PC-9 (cell line): Measurements from ENCODE around the gene NOX3. TPM values are rescaled to one million over a fixed set of nuclear protein-coding genes. Genes with fewer than 3 reads are reported as not detected.

Source experiments
- BruUV-seq: library from RNA; stranded (reverse); fragments of 400-500 nt; replicated peaks from 2 replicates; lab custom pipeline; 2021; lab: Mats Ljungman, UMichigan
- CTCF ChIA-PET: fragments of 300-600 bp; sonication (Branson Sonifier 250); formaldehyde crosslinking; loops from one replicate; lab custom pipeline; 2022; ENCODE audit warnings: antibody characterized with exemption; lab: Charles Lee
- POLR2A ChIA-PET: fragments of 300-600 bp; sonication (Branson Sonifier 250); formaldehyde crosslinking; loops from one replicate; lab custom pipeline; 2022; ENCODE audit warnings: antibody characterized with exemption; ENCODE audit not compliant: unreplicated experiment; lab: Charles Lee
- DNase-seq, 2 experiments: peaks; one replicate each; pipeline versions ENCODE4 v3.0.0 to v3.0.0-alpha.2; 2015 to 2022; ENCODE audit warnings: mixed read lengths in 1 of 2
- H2AFZ ChIP-seq: fragments of 200-600 bp; sonication (generic); 2 replicates; pipeline ENCODE4 v1.8.1; 2017; ENCODE audit warnings: antibody characterized with exemption
- H3F3A ChIP-seq: fragments of 200-600 bp; sonication (generic); 2 replicates; pipeline ENCODE4 v1.8.1; 2017; ENCODE audit warnings: antibody characterized with exemption, mild to moderate bottlenecking, low read depth; ENCODE audit not compliant: insufficient read depth
- H3K27ac ChIP-seq: fragments of 200-600 bp; sonication (generic); 2 replicates; pipeline ENCODE4 v1.6.1; 2016; ENCODE audit warnings: mixed run types
- H3K27me3 ChIP-seq: fragments of 200-600 bp; sonication (generic); 2 replicates; pipeline ENCODE4 v1.6.1; 2016; ENCODE audit warnings: low read depth, mixed run types; ENCODE audit not compliant: insufficient read depth
- H3K36me3 ChIP-seq: fragments of 200-600 bp; sonication (generic); 2 replicates; pipeline ENCODE4 v1.6.1; 2016; ENCODE audit warnings: low read depth, mixed run types
- H3K4me1 ChIP-seq: fragments of 200-600 bp; sonication (generic); replicated peaks from 2 replicates; pipeline ENCODE4 v1.6.1; 2016; ENCODE audit warnings: mixed run types; ENCODE audit not compliant: insufficient read depth
- H3K4me2 ChIP-seq: fragments of 200-600 bp; sonication (generic); 2 replicates; pipeline ENCODE4 v1.6.1; 2017; ENCODE audit warnings: mixed run types
- H3K4me3 ChIP-seq: fragments of 200-600 bp; sonication (generic); 2 replicates; pipeline ENCODE4 v1.6.1; 2016; ENCODE audit warnings: mixed run types
- H3K79me2 ChIP-seq: fragments of 200-600 bp; sonication (generic); 2 replicates; pipeline ENCODE4 v1.6.1; 2017; ENCODE audit warnings: low read depth, mixed run types
- H3K9me2 ChIP-seq: fragments of 200-600 bp; sonication (generic); 2 replicates; pipeline ENCODE4 v1.8.1; 2017; ENCODE audit warnings: mild to moderate bottlenecking; ENCODE audit not compliant: insufficient read depth
- H3K9me3 ChIP-seq: fragments of 200-600 bp; sonication (generic); 2 replicates; pipeline ENCODE4 v1.8.1; 2016; ENCODE audit warnings: low read depth; ENCODE audit not compliant: insufficient read depth
- H4K20me1 ChIP-seq: fragments of 200-600 bp; sonication (generic); 2 replicates; pipeline ENCODE4 v1.8.1; 2017; ENCODE audit not compliant: insufficient read depth
- CTCF ChIP-seq: fragments of 200-600 bp; sonication (generic); conservative IDR thresholded peaks from 2 replicates; pipeline ENCODE4 v1.6.1; 2017; ENCODE audit warnings: mixed run types, antibody characterized with exemption, mild to moderate bottlenecking, moderate library complexity
- EZH2 ChIP-seq: fragments of 200-600 bp; sonication (generic); IDR thresholded peaks from 2 replicates; pipeline ENCODE4 v1.8.0; 2017; ENCODE audit warnings: antibody characterized with exemption, low read depth
- intact Hi-C: fragments of 100-400 bp; cut with micrococcal nuclease; formaldehyde crosslinking; loops from one replicate; pipeline ENCODE4 v1.10.0; 2022; ENCODE audit not compliant: unreplicated experiment
- total RNA-seq: library from RNA; stranded (reverse); gene quantifications from 2 replicates; pipeline ENCODE4 v1.2.3, GENCODE V29; 2021

NOX3 gene
- total RNA-seq, 1 experiment from 2014 or later: not detected

- H3K9me2 ChIP-seq: no peaks in the 10 kb centered on the region
- H3K79me2 ChIP-seq: no peaks in the 10 kb centered on the region
Measured at GRCh38 chr6:155346957-155347356, 108.7 kb downstream of the NOX3 start.

More at GRCh38 chr6:155346957-155347356, 108.7 kb downstream of the NOX3 start:
- H3K27ac ChIP-seq: no peak overlapping the region
- H3K4me3 ChIP-seq: no peak overlapping the region
- H3K36me3 ChIP-seq: no peaks in the 10 kb centered on the region
- no peak for TF ChIP-seq EZH2
- no peak for TF ChIP-seq CTCF
- no TSS peak for BruUV-seq
- H3K27me3 ChIP-seq: no peaks in the 10 kb centered on the region
- H3K9me3 ChIP-seq: no peaks in the 10 kb centered on the region; the same call in 1 of the 2 replicates
- DNase-seq: no peak
- ChIA-PET POLR2A (no interaction called here), CTCF (no interaction called here)
- no peaks in the 10 kb centered on the region for H3K4me1 ChIP-seq
- H4K20me1 ChIP-seq: no peaks in the 10 kb centered on the region
- no peaks in the 10 kb centered on the region for H3F3A ChIP-seq
- no peak overlapping the region for H2AFZ ChIP-seq
- intact Hi-C loops: no loop called here
- no peak overlapping the region for H3K4me2 ChIP-seq

Other genes starting within 250 kb of the NOX3 start
- not detected in 2 replicates for gene CLDN20, start 191.8 kb downstream of the NOX3 start, total RNA-seq
- gene TFB1M, start 141.4 kb downstream of the NOX3 start, total RNA-seq: 17.7 and 19.5 TPM in 2 replicates